Activated T-cell treated with anti-CD3 and anti-CD28 coated beads, Interleukin-2, amount 50 U/mL, for 48 hours (primary cell): ENCODE results near the gene FAM151A.
"Not testable (repeated sequence)": the region's sequence is repeated elsewhere in the genome, so short reads cannot be mapped to it uniquely, and the experiment has no call there.

Experiments
- DNase-seq, 2 experiments: peaks; one replicate each; pipeline ENCODE4 v3.0.0-alpha.2; 2020

FAM151A gene

GRCh38 chr1:54636461-54637446 lies 13.4 kb upstream of the FAM151A start:
- not testable (repeated sequence) for DNase-seq

- not testable (repeated sequence) for DNase-seq
These were observed 12.5 kb upstream of the FAM151A start for GRCh38 chr1:54635804-54636203.

- no peak for DNase-seq
These were observed 3.9 kb upstream of the FAM151A start for GRCh38 chr1:54627196-54627595.

GRCh38 chr1:54624466-54625464 lies 1.4 kb upstream of the FAM151A start:
- DNase-seq, result no peak

GRCh38 chr1:54619749-54620148 lies 3.6 kb downstream of the FAM151A start:
- DNase-seq, result no peak

- DNase-seq, result no peak
These were observed 7.6 kb downstream of the FAM151A start for GRCh38 chr1:54615531-54616279.

- DNase-seq, result no peak
These were observed 8.8 kb downstream of the FAM151A start for GRCh38 chr1:54614563-54614962.

GRCh38 chr1:54614024-54614423 lies 9.3 kb downstream of the FAM151A start:
- no peak for DNase-seq

- no peak for DNase-seq
These were observed 11.7 kb downstream of the FAM151A start for GRCh38 chr1:54611621-54612020.

- DNase-seq, result no peak
These were observed 12.4 kb downstream of the FAM151A start for GRCh38 chr1:54610601-54611580.

GRCh38 chr1:54610048-54610447 lies 13.3 kb downstream of the FAM151A start:
- no peak for DNase-seq

- DNase-seq, result no peak
These were observed 13.9 kb downstream of the FAM151A start for GRCh38 chr1:54609301-54609921.

GRCh38 chr1:54608566-54609230 lies 14.6 kb downstream of the FAM151A start:
- DNase-seq, result no peak

- DNase-seq, result no peak
These were observed 15.3 kb downstream of the FAM151A start for GRCh38 chr1:54607821-54608565.

- DNase-seq, result no peak
These were observed 16.4 kb downstream of the FAM151A start for GRCh38 chr1:54606990-54607325.

- DNase-seq, result no peak
These were observed 17.0 kb downstream of the FAM151A start for GRCh38 chr1:54606096-54606989.

- peak; percentile 33 to 44 for DNase-seq
These were observed 18.6 kb downstream of the FAM151A start for GRCh38 chr1:54604572-54605370.

- DNase-seq, result no peak
These were observed 19.3 kb downstream of the FAM151A start for GRCh38 chr1:54604051-54604450.
